ENCODE measurements around the gene DHRS7B.

Gene DHRS7B

DNA sequence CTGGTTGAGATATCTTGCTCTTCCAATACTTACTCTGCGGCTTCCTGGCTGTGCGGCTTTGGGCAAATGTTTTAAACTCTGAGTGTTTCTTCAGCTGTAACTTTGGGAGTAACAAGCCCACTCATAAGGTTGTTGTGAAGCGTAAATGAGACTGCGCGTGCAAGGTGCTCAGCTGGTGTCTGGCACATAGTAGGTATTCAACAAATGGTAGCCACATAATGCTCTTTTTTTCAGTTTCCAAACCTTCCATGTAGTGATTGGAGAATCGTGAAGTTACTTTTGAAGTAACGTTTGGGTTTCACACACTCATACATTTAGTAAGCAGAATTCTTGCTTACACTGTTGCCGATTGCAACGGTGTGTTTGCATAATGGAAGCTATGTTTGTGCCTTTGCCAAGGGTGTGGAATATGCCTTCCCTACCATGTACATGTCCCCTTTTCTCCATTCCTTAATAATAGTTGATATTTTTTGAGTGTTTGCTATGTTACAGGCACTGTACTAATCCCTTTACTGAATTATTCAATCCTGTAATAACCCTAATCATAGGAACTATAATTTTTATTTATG, 829 bp downstream of the DHRS7B start:
- H4K20me1 ChIP-seq (ENCODE audit: insufficient read depth, low read length), result no peaks in the 10 kb centered on the region
- TF ChIP-seq, protein P1, sequence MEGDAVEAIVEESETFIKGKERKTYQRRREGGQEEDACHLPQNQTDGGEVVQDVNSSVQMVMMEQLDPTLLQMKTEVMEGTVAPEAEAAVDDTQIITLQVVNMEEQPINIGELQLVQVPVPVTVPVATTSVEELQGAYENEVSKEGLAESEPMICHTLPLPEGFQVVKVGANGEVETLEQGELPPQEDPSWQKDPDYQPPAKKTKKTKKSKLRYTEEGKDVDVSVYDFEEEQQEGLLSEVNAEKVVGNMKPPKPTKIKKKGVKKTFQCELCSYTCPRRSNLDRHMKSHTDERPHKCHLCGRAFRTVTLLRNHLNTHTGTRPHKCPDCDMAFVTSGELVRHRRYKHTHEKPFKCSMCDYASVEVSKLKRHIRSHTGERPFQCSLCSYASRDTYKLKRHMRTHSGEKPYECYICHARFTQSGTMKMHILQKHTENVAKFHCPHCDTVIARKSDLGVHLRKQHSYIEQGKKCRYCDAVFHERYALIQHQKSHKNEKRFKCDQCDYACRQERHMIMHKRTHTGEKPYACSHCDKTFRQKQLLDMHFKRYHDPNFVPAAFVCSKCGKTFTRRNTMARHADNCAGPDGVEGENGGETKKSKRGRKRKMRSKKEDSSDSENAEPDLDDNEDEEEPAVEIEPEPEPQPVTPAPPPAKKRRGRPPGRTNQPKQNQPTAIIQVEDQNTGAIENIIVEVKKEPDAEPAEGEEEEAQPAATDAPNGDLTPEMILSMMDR (IDR thresholded peaks at IDR 0.05; ENCODE audit: low read depth, low read length), result no peak
- TF ChIP-seq EZH2phosphoT487 (IDR thresholded peaks at IDR 0.05; ENCODE audit: low read depth), result no peak
- peak overlapping the region; percentile 63 for H3K9ac ChIP-seq (ENCODE audit: low read length)
- H2AFZ ChIP-seq (ENCODE audit: low read depth, low read length), result 0 out of 2 replicates have a peak overlapping the region, but pooled peaks have one; percentile 8
- H3K4me3 ChIP-seq (ENCODE audit: low read length), result peak overlapping the region; percentile 92
- no peak overlapping the region for H3K27ac ChIP-seq (ENCODE audit: low read length)
- no peaks in the 10 kb centered on the region for H3K9me3 ChIP-seq (ENCODE audit: insufficient read depth, low read length)
- H3K27me3 ChIP-seq (ENCODE audit: low read depth, low read length), result no peaks in the 10 kb centered on the region
- no peaks in the 10 kb centered on the region; the same call in 1 of the 2 replicates for H3K4me1 ChIP-seq (ENCODE audit: low read length)
- peaks cover 11% of the 10 kb centered on the region for H3K79me2 ChIP-seq (ENCODE audit: low read length)
- no peaks in the 10 kb centered on the region for H3K36me3 ChIP-seq (replicated peaks; ENCODE audit: low read depth, low read length)
- H3K4me2 ChIP-seq (ENCODE audit: low read length), result peak overlapping the region; percentile 79

DNA sequence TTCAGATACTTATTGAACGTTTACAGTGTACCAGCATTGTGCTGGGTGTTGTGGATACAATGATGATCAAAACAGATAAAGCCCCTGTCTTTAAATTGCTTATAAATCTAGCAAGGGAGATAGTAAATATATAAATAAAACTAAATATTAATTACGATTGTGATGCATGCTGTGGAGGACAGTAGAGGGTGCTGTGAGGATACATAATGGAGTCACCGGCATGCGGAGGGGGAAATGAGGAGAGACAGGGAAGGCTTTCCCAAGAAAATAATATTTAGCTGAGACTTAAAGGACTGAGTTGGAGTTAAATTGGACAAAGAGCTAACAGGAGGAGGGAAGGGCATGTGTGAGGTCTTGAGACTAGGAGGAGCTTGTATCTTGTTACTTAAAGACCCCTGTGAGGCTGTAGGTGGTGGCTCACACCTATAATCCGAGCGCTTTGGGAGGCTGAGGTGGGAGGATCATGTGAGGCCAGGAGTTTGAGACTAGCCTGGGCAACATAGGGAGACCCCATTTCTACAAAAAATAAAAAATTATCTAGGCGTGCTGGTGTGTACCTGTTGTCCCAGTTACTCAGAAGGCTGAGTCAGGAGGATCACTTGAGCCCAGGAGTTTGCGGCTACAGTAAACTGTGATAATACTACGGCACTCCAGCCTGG, 2.4 kb downstream of the DHRS7B start:
- no peaks in the 10 kb centered on the region for H3K27me3 ChIP-seq (ENCODE audit: low read depth, low read length)
- H3K4me2 ChIP-seq (ENCODE audit: low read length), result no peak overlapping the region
- H2AFZ ChIP-seq (ENCODE audit: low read depth, low read length), result no peak overlapping the region
- H3K9me3 ChIP-seq (ENCODE audit: insufficient read depth, low read length), result no peaks in the 10 kb centered on the region
- H4K20me1 ChIP-seq (ENCODE audit: insufficient read depth, low read length), result no peaks in the 10 kb centered on the region
- H3K27ac ChIP-seq (ENCODE audit: low read length), result no peak overlapping the region
- peaks cover 11% of the 10 kb centered on the region for H3K79me2 ChIP-seq (ENCODE audit: low read length)
- no peak overlapping the region for H3K4me3 ChIP-seq (ENCODE audit: low read length)
- H3K36me3 ChIP-seq (replicated peaks; ENCODE audit: low read depth, low read length), result no peaks in the 10 kb centered on the region
- H3K4me1 ChIP-seq (ENCODE audit: low read length), result no peaks in the 10 kb centered on the region; the same call in 1 of the 2 replicates
- TF ChIP-seq, protein P1 (IDR thresholded peaks at IDR 0.05; ENCODE audit: low read depth, low read length), result no peak
- TF ChIP-seq EZH2phosphoT487 (IDR thresholded peaks at IDR 0.05; ENCODE audit: low read depth), result no peak
- no peak overlapping the region for H3K9ac ChIP-seq (ENCODE audit: low read length)

DNA sequence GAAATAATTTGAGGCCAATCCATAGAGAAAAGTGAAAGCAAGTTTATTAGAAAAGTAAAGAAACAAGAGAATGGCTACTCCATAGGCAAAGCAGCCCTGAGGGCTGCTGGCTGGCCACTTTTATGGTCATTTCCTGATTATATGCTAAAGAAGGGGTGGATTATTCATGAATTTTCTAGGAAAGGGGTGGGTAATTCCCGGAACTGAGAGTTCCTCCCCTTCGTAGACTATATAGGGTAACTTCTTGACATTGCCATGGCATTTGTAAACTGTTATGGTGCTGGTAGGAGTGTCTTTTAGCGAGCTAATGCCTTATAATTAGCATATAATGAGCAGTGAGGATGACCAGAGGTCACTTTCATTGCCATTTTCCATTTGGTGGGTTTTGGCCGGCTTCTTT, 4.4 kb downstream of the DHRS7B start:
- Histone ChIP-seq H2AFZ (ENCODE audit: low read depth, low read length) (no peak overlapping the region), H3K27ac (ENCODE audit: low read length) (no peak overlapping the region), H3K9me3 (ENCODE audit: insufficient read depth, low read length) (no peaks in the 10 kb centered on the region), H3K4me2 (ENCODE audit: low read length) (no peak overlapping the region), H4K20me1 (ENCODE audit: insufficient read depth, low read length) (no peaks in the 10 kb centered on the region), H3K4me3 (ENCODE audit: low read length) (no peak overlapping the region), H3K36me3 (replicated peaks; ENCODE audit: low read depth, low read length) (no peaks in the 10 kb centered on the region), H3K4me1 (ENCODE audit: low read length) (no peaks in the 10 kb centered on the region; the same call in 1 of the 2 replicates), H3K27me3 (ENCODE audit: low read depth, low read length) (no peaks in the 10 kb centered on the region), H3K9ac (ENCODE audit: low read length) (no peak overlapping the region), H3K79me2 (ENCODE audit: low read length) (peaks cover 11% of the 10 kb centered on the region)
- no peak for TF ChIP-seq EZH2phosphoT487 (IDR thresholded peaks at IDR 0.05; ENCODE audit: low read depth)
- TF ChIP-seq, protein P1 (IDR thresholded peaks at IDR 0.05; ENCODE audit: low read depth, low read length), result no peak

DNA sequence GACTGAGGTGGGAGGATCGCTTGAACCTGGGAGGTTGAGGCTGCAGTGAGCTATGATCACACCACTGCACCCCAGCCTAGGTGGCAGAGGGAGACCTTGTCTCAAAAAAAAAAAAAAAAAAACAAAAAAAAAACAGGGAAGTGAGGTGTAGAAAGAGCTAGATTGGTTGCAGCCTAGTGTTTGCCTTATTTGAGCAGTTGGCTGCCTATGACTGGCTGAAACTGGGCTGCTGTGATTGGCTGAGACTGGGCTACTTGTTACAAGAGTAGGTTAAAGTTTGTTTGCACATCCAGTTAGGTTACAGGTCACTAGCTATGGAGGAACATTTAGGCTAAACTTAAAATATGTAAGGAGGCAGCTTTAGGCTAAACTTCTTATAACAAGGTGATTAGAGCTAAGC, 5.7 kb downstream of the DHRS7B start:
- no peaks in the 10 kb centered on the region for H3K9me3 ChIP-seq (ENCODE audit: insufficient read depth, low read length)
- no peaks in the 10 kb centered on the region for H4K20me1 ChIP-seq (ENCODE audit: insufficient read depth, low read length)
- H3K27ac ChIP-seq (ENCODE audit: low read length), result no peak overlapping the region
- H3K27me3 ChIP-seq (ENCODE audit: low read depth, low read length), result no peaks in the 10 kb centered on the region
- TF ChIP-seq EZH2phosphoT487 (IDR thresholded peaks at IDR 0.05; ENCODE audit: low read depth), result no peak
- TF ChIP-seq, protein P1 (IDR thresholded peaks at IDR 0.05; ENCODE audit: low read depth, low read length), result no peak
- peaks cover 7% of the 10 kb centered on the region for H3K79me2 ChIP-seq (ENCODE audit: low read length)
- H3K9ac ChIP-seq (ENCODE audit: low read length), result no peak overlapping the region
- no peaks in the 10 kb centered on the region for H3K36me3 ChIP-seq (replicated peaks; ENCODE audit: low read depth, low read length)
- H3K4me3 ChIP-seq (ENCODE audit: low read length), result no peak overlapping the region
- H2AFZ ChIP-seq (ENCODE audit: low read depth, low read length), result no peak overlapping the region
- H3K4me1 ChIP-seq (ENCODE audit: low read length), result no peaks in the 10 kb centered on the region; the same call in 1 of the 2 replicates
- H3K4me2 ChIP-seq (ENCODE audit: low read length), result no peak overlapping the region
